Vagina (tissue), 2 donors: ENCODE results near the gene GRIA1.

Source experiments
- CTCF ChIP-seq, 3 experiments: fragments of 450-650 bp in 2 of 3; fragments of 200-600 bp in 1 of 3; sonication (generic) in 1 of 3; IDR thresholded peaks; one replicate each; pipeline ENCODE4 v1.5.1; 2017 to 2019; ENCODE audit warnings: antibody characterized with exemption in 3 of 3, mild to moderate bottlenecking in 2 of 3, moderate library complexity in 2 of 3
- POLR2A ChIP-seq, 2 donors: fragments of 450-650 bp; IDR thresholded peaks; one replicate each; pipeline ENCODE4 v1.6.1; 2017; ENCODE audit warnings: antibody characterized with exemption in 2 of 2, mild to moderate bottlenecking in 2 of 2, moderate library complexity in 2 of 2

- TF ChIP-seq CTCF (IDR thresholded peaks at IDR 0.05) (no peak), POLR2A (IDR thresholded peaks at IDR 0.05) (no peak)
Measured at GRCh38 chr5:153470736-153471135, 19.7 kb upstream of the GRIA1 start.
